Upper lobe of left lung (tissue), 6 donors: ENCODE data around the gene S100Z. TPM values are rescaled to one million over a fixed set of nuclear protein-coding genes. Genes with fewer than 3 reads are reported as not detected.

Experiments used
- ATAC-seq, 2 donors: fragments of 200-7000 bp; cut with Tn5 transposase; one replicate each; pipeline ENCODE4 v1.9.1; 2022; ENCODE audit warnings: mild to moderate bottlenecking in 2 of 2, moderate library complexity in 2 of 2; ENCODE audit not compliant: low FRiP score in 2 of 2
- DNase-seq, 2 donors: peaks; one replicate each; pipeline ENCODE4 v3.0.0-alpha.2; 2019 to 2020
- H3K27ac ChIP-seq, 4 donors: fragments of 200-600 bp; sonication (generic); one replicate each; pipeline ENCODE4 v1.5.1; 2016 to 2019
- H3K27me3 ChIP-seq, 4 donors: fragments of 200-600 bp; sonication (generic); one replicate each; pipeline ENCODE4 v1.5.1; 2017 to 2019
- H3K36me3 ChIP-seq, 4 donors: fragments of 200-600 bp; sonication (generic); one replicate each; pipeline ENCODE4 v1.5.1; 2016 to 2019
- H3K4me1 ChIP-seq, 4 donors: fragments of 200-600 bp; sonication (generic); one replicate each; pipeline ENCODE4 v1.5.1; 2018 to 2019
- H3K4me3 ChIP-seq, 4 donors: fragments of 200-600 bp; sonication (generic); one replicate each; pipeline ENCODE4 v1.5.1; 2017 to 2019; ENCODE audit warnings: mild to moderate bottlenecking in 2 of 4, moderate library complexity in 1 of 4
- H3K9me3 ChIP-seq, 4 donors: fragments of 200-600 bp; sonication (generic); one replicate each; pipeline ENCODE4 v1.5.1; 2018 to 2019
- CTCF ChIP-seq, 6 experiments: fragments of 450-650 bp in 4 of 6; fragments of 200-600 bp in 2 of 6; sonication (generic) in 2 of 6; IDR thresholded peaks; one replicate each; pipeline ENCODE4 v1.5.1; 2016 to 2019; ENCODE audit warnings: antibody characterized with exemption in 6 of 6
- EP300 ChIP-seq, 4 donors: sonication (generic); formaldehyde crosslinking; IDR thresholded peaks; one replicate each; pipeline ENCODE4 v1.5.1; 2017; ENCODE audit warnings: antibody characterized with exemption in 4 of 4, control low read depth in 2 of 4
- POLR2A ChIP-seq, 4 donors: fragments of 450-650 bp; IDR thresholded peaks; one replicate each; pipeline ENCODE4 v1.5.1; 2016 to 2017; ENCODE audit warnings: antibody characterized with exemption in 4 of 4, mild to moderate bottlenecking in 2 of 4
- POLR2AphosphoS5 ChIP-seq, 2 donors: sonication (generic); formaldehyde crosslinking; IDR thresholded peaks; one replicate each; pipeline ENCODE4 v1.5.1; 2017; ENCODE audit warnings: antibody characterized with exemption in 2 of 2
- WGBS, 2 donors: methylation state at CpG; one replicate each; pipeline ENCODE4 v1.1.5; 2017 to 2018; 5-methylcytosine and 5-hydroxymethylcytosine counted together
- total RNA-seq, 6 donors: library from RNA; depleted of rRNA in 4 of 6; stranded (reverse); fragments of >200 nt in 4 of 6; gene quantifications; one replicate each; pipeline versions ENCODE4 v1.1.0 to v1.2.1, GENCODE V29; 2016 to 2021
- donor health status: DM: no; HTN: no; CAD: no; lungs with moderate emphysema.
- donor health status: DM: no; HTN: yes; CAD: no; lungs with severe emphysema.

S100Z gene
- total RNA-seq, 6 donors from 2014 or later = 0.37 to 2.1 (median 0.82) TPM; not detected in 2

GRCh38 chr5:76927961-76928360 lies 78.1 kb downstream of the S100Z start:
- no peaks in the 10 kb centered on the region for H3K4me1 ChIP-seq
- ATAC-seq (no peak), DNase-seq (no peak)
- no peaks in the 10 kb centered on the region for H3K9me3 ChIP-seq
- H3K4me3 ChIP-seq = no peak overlapping the region
- H3K27ac ChIP-seq = no peak overlapping the region
- no peak for TF ChIP-seq POLR2AphosphoS5 (IDR thresholded peaks at IDR 0.05)
- no peak for TF ChIP-seq CTCF (IDR thresholded peaks at IDR 0.05)
- no peak for TF ChIP-seq POLR2A (IDR thresholded peaks at IDR 0.05)
- no peak for TF ChIP-seq EP300 (IDR thresholded peaks at IDR 0.05)
- H3K36me3 ChIP-seq = no peaks in the 10 kb centered on the region
- H3K27me3 ChIP-seq = no peaks in the 10 kb centered on the region
- 86 to 87% methylated on average over 4 of the region's 4 CpGs for WGBS, 2 donors

- ATAC-seq (no peak), DNase-seq (no peak)
- TF ChIP-seq CTCF (IDR thresholded peaks at IDR 0.05) (no peak), POLR2A (IDR thresholded peaks at IDR 0.05) (no peak), EP300 (IDR thresholded peaks at IDR 0.05) (no peak)
- no peak overlapping the region for H3K27ac ChIP-seq
- no peaks in the 10 kb centered on the region for H3K4me1 ChIP-seq
- no peaks in the 10 kb centered on the region for H3K27me3 ChIP-seq
- H3K9me3 ChIP-seq = no peaks in the 10 kb centered on the region
- H3K36me3 ChIP-seq = no peaks in the 10 kb centered on the region
- no peak overlapping the region for H3K4me3 ChIP-seq
- 93 to 100% methylated on average over 4 of the region's 4 CpGs for WGBS, 2 donors
These were observed 80.3 kb downstream of the S100Z start for GRCh38 chr5:76930083-76930482.

GRCh38 chr5:76938177-76938576 lies 88.4 kb downstream of the S100Z start:
- no peak for ATAC-seq
- no peak overlapping the region for H3K27ac ChIP-seq

GRCh38 chr5:76941000-76941399 lies 91.2 kb downstream of the S100Z start:
- WGBS, 2 donors = 84 to 89% methylated on average over 4 of the region's 4 CpGs
- no peaks in the 10 kb centered on the region for H3K27me3 ChIP-seq
- H3K27ac ChIP-seq = no peak overlapping the region
- ATAC-seq (no peak), DNase-seq (no peak)
- TF ChIP-seq EP300 (IDR thresholded peaks at IDR 0.05) (no peak), POLR2A (IDR thresholded peaks at IDR 0.05) (no peak), POLR2AphosphoS5 (IDR thresholded peaks at IDR 0.05) (no peak), CTCF (IDR thresholded peaks at IDR 0.05) (no peak)
- no peaks in the 10 kb centered on the region for H3K4me1 ChIP-seq
- no peaks in the 10 kb centered on the region for H3K36me3 ChIP-seq
- H3K4me3 ChIP-seq = no peak overlapping the region
- no peaks in the 10 kb centered on the region for H3K9me3 ChIP-seq

More at GRCh38 chr5:76938177-76938576, 88.4 kb downstream of the S100Z start:
- Histone ChIP-seq H3K9me3 (no peaks in the 10 kb centered on the region), H3K4me1 (no peaks in the 10 kb centered on the region), H3K27me3 (no peaks in the 10 kb centered on the region), H3K4me3 (no peak overlapping the region), H3K36me3 (no peaks in the 10 kb centered on the region)
- DNase-seq = no peak
- no peak for TF ChIP-seq CTCF (IDR thresholded peaks at IDR 0.05)
- no peak for TF ChIP-seq POLR2A (IDR thresholded peaks at IDR 0.05)
- no peak for TF ChIP-seq EP300 (IDR thresholded peaks at IDR 0.05)
- TF ChIP-seq POLR2AphosphoS5 (IDR thresholded peaks at IDR 0.05) = no peak

- DNase-seq = no peak
- H3K27ac ChIP-seq = no peak overlapping the region
- no peak for ATAC-seq
- 84 to 89% methylated on average over 3 of the region's 3 CpGs for WGBS, 2 donors
- no peaks in the 10 kb centered on the region for H3K4me1 ChIP-seq
- no peaks in the 10 kb centered on the region for H3K27me3 ChIP-seq
- no peaks in the 10 kb centered on the region for H3K36me3 ChIP-seq
- TF ChIP-seq POLR2A (IDR thresholded peaks at IDR 0.05) = no peak
- TF ChIP-seq CTCF (IDR thresholded peaks at IDR 0.05) = no peak
- TF ChIP-seq EP300 (IDR thresholded peaks at IDR 0.05) = no peak
- no peak for TF ChIP-seq POLR2AphosphoS5 (IDR thresholded peaks at IDR 0.05)
- H3K9me3 ChIP-seq = no peaks in the 10 kb centered on the region
- no peak overlapping the region for H3K4me3 ChIP-seq
These were observed 91.6 kb downstream of the S100Z start for GRCh38 chr5:76941442-76941841.
